M059J (cell line): ENCODE results near the gene TCEA2. TPM values are rescaled to one million over a fixed set of nuclear protein-coding genes. Genes with fewer than 3 reads are reported as not detected.
A peak's percentile ranks its signal among the peaks of the same experiment; 100 is the strongest.

Source experiments
- DNase-seq: peaks from one replicate; pipeline ENCODE4 v3.0.0-alpha.2; 2012; ENCODE audit warnings: low read depth
- total RNA-seq: library from RNA; depleted of rRNA; stranded (reverse); fragments of >200 nt; shearing (Covaris generic); gene quantifications from 2 replicates; pipeline ENCODE4 v1.2.3, GENCODE V29; 2014

The TCEA2 gene
- total RNA-seq, 1 experiment from 2014 or later: 28.7 TPM

DNA sequence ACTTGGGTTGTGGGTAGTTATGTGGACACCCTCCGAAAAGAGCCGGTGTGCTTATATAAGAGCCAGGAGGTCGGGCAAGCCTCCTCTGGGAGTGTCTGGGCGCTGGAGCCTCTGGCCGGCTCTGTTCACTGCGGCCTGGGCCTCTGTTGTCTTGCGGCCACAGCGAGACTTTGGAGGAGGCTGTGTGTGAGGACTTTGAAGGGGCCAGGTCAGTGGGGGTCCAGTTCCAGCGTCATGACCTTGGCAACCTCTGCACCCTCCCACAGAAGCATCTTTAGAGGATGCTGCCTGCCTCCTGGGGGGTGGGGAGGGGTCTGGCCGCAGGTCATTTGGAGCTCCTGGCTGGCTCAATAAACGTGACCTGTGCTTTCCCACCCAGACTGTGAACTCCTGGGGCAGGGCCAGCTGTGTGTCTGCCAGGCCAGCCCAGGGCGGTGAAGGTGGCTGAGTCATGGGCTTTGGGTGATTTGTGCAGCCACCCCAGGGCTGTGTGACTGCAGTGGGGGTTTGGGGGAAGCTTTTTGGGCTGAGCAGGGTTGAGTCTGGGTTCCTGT lies 1.2 kb downstream of the TCEA2 start:
- DNase-seq: peak; percentile 94

DNA sequence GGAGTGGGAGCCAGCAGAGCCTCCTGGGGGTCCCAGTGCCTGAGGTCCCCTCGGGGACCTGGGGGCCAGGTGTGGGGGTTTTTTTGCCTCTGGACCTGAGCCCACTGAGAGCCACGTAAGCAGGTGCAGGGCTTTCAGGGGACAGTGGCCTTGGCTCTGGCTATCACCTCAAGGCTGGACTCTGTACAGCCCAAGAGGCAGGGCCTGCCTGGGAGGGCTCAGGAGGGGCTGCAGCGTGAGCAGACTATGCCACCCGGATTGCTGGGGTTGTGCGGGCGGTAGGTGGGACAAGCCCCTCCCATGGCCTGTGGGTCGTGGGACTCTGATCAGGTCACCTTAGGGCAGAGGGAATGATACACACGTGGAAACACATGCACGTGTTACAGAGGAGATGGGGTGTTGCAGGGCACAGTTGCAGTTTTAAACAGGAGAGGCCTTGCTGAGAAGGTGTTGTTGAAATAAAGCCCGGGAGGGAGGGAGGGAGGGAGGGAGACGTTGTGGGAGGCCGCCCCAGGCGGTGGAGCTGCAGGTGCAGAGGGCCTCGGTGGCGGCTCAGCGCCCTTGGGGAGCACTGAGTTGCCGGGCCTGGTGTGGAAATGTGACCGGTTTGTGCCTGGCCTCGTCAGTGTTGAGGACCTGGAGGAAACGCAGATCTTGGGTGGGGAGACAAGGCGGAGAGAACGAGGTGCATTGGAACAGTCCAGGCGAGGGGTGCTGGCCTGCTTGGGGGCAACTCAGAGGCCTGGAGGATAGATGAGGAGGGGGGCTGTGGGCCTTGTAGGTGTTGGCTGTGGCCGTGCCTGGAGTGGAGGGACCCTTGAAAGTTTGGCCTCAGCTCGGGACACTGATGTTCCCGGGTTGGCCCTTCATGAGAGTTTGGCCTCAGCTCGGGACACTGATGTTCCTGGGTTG lies 2.3 kb downstream of the TCEA2 start:
- no peak for DNase-seq

DNA sequence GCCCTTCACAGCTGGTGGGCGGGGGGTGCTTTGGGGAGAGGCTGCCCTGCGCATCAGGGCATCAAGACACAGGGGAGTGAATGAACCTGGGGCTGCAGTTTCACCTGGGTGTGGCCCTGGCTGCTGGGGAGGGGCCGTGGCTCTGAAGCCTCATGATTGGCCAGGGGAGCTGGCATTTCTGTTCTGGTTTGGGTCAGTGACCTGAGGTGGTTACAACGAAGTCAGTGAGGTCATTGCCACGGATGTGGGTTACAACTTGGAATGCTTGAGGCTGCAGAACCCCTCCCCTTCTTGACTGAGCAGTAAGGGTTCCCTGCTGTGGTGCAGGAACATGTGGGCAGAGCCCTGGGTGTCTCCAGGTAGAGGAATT lies 3.0 kb downstream of the TCEA2 start:
- DNase-seq: peak; percentile 99

DNA sequence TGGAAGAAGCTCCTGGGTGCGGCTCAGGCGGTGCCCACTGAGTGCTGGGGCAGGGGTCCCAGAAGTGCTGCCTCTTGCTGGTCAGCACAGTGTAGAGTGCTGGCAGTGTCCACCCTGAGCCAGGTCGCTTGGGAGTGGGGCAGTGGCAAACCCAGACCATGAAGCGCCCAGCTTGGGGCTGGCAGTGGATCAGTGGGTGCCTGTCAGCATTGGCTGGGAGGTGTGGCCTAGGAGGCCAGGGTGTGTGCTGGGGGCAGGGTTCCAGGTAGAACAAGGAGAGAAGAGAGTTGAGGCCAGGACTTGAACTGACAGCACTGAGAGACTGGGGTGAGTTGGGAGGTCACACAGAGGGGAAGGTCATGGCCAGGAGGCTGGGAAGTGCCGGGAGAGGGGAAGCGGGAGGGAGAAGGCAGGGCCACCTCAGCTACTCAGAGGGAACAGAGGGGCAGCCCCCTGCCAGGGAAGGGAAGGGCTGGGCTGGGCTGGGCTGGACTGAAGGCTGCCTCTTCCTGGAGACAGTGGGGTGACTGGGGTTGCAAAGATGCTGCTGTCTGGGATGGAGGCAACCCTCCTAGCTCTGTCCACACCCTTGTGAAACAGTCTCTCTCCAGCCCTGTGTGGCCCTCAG lies 4.1 kb downstream of the TCEA2 start:
- DNase-seq: no peak

DNA sequence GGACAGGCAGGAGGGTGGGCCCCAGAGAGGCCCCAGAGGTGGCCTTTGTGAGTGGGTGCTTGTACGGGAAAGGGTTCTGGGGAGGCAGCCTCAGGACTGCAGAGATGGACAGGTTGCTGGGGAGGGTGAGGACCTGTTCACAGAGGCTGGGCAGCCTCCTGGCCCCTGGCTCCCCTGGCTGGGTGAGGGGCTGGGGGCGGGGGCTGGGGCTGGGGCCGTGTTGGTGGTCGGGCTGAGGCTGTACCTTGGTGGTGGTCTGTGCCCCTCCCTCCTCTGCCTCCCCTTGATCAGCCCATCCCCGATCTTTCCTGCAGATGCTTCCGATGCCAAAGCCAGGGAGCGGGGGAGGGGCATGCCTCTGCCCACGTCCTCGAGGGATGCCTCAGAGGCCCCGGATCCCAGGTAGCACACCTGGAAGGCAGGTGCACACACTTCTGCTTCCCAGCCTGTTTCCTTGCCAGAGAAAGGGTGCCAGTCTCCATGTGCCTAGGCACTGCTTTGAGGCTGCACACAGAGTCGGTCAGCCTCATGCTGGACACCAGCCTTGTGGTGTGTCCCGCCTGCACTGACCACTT lies 4.8 kb downstream of the TCEA2 start:
- DNase-seq: no peak

DNA sequence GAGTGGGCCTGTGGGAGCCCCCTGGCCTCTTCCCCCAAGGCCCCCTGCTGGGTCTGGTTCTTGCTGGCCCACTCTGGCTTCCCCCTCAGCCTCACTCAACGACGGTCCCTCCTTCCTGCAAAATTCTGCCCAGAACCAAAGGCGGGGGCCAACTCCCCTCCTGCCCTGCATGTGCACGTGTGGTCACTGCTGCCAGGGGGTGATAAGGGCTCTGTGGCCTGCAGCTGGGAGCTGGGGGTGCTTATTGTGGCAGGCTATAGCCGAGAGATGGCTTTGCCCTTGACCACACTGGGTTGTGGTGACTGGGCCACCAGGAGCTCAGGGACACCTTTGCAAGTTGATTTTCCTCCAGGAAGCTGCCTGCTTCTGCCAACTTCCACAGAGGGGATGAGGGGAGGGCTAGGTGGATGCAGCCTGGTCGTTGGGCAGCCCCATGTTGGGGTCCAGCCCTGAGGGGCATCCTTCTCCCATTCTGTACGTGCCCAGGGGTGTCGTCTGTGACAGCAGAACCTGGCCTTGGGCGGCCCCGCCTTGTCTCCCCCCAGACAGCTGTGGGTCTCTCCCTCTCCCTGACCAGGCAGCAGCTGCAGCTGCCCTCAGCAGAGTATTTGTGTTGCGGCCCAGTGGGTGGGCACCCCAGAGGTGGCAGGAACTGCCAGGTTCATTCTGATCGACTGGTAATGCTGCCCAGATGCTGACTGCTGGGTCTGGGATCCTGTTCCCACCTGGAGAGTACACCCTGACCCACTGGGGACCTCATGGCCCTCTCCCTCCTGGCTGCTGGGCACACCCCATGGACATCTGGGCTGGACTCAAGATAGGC lies 5.6 kb downstream of the TCEA2 start:
- no peak for DNase-seq

DNA sequence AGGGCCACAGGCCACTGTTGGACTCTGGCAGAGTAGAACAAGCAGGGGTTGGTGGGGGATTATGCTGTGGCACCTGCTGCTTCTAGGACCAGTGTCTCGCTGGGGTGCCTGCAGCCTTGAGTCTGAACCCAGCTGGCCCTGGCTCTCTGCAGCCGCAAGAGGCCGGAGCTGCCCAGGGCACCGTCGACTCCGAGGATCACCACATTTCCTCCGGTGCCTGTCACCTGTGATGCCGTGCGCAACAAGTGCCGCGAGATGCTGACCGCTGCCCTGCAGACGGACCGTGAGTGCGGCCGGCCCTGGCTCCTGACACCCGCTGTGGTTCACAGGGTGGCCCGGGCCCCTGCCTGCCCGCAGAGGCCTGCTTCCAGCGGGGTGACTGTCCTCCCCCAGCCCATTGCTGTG lies 6.2 kb downstream of the TCEA2 start:
- DNase-seq: no peak

GRCh38 chr20:64069614-64070243 lies 6.7 kb downstream of the TCEA2 start:
- DNase-seq: no peak

- no peak for DNase-seq
Measured at GRCh38 chr20:64070244-64070993, 7.4 kb downstream of the TCEA2 start.

DNA sequence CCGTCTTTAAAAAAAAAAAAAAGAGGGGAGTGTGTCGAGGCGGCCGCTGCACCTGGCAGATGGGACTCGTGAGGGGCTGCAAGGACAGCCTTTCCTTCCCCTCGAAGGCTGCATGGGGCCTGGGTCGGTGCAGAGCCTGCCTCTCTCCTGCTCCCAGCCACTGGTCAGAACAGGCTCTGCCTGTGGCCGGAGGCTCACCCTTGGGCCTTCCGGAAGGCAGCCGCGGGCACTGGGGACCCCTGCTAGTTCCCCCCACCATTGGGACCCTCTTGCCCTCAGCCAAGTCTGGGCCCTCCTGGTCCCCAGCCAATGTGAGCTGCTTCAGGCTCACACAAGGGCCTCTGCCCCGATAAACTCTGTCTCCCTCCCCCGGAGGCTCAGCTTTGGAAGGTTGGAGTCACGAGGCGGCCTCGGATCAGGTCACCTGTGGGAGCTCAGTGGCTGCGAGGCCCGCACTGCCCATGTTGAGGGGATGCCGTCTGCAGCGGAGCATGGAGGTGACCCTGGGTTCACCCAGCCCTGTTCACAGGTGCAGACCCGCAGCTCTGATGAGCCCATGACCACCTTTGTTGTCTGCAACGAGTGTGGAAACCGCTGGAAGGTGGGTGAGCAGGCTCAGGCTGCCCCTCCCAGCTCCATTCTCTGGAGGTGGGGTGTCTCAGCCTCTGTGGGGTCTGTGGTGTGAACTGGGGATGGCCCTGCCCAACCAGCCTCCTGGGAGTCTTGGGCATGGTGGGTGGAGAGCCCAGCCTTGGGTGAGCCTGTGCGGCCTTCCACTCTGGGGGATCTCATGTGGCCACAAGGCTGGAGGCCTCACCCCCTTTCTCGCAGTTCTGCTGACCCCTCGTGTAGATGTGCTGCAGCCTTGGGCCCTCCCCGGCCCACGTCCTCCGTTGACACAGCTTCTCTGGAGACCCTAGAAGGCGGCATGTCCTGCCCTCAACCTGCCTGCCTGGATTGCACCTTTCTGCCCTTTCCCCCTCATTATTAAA lies 8.6 kb downstream of the TCEA2 start:
- DNase-seq: no peak

GRCh38 chr20:64072498-64073063 lies 9.6 kb downstream of the TCEA2 start:
- no peak for DNase-seq

- DNase-seq: no peak
Measured at GRCh38 chr20:64073476-64074183, 10.6 kb downstream of the TCEA2 start.

DNA sequence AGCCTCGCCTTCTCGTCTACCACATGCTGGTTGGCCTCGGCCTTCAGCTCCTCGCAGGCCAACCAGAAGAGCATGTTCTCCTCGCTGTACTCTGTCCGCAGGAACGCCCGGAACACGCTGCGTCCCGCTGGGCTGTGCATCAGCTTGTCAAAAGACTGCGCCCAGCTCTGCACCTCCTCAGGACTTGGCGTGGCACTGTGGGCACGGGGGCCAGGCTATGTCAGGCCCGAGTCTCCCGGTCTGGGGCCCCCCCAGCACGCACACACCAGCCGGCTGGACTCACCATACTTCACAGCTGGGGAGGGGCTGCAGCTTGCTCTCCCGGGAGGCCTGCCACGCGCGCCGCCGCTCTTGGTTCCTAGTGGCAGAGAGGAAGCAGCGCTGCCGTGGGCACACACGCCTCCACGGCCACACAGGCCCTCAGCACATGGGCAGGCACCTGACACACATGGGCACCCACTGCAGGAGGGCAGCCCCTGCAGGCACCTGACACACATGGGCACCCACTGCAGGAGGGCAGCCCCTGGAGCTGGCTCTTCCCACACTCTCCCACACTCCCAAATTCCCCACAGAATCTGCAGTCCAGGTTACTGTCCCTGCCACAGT lies 11.3 kb downstream of the TCEA2 start:
- DNase-seq: no peak

GRCh38 chr20:64074963-64075362 lies 12.0 kb downstream of the TCEA2 start:
- no peak for DNase-seq

DNA sequence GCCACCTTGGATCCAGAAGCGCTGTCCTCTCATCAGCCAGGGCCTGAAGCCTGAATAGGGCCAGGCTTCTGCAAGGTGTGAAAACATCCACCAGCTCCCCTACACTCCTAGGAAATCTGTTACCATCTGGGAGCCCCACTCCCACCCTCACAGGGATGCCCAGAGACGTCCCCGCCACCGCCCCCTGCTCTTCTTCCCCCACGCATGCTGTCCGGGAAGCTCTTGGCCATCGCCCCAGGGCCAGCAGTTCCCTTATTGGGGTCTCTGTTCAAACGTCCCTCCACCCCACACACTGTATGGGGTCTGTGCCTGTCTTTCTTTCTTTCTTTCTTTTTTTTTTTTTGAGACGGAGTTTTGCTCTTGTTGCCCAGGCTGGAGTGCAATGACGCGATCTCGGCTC lies 12.6 kb downstream of the TCEA2 start:
- DNase-seq: no peak

DNA sequence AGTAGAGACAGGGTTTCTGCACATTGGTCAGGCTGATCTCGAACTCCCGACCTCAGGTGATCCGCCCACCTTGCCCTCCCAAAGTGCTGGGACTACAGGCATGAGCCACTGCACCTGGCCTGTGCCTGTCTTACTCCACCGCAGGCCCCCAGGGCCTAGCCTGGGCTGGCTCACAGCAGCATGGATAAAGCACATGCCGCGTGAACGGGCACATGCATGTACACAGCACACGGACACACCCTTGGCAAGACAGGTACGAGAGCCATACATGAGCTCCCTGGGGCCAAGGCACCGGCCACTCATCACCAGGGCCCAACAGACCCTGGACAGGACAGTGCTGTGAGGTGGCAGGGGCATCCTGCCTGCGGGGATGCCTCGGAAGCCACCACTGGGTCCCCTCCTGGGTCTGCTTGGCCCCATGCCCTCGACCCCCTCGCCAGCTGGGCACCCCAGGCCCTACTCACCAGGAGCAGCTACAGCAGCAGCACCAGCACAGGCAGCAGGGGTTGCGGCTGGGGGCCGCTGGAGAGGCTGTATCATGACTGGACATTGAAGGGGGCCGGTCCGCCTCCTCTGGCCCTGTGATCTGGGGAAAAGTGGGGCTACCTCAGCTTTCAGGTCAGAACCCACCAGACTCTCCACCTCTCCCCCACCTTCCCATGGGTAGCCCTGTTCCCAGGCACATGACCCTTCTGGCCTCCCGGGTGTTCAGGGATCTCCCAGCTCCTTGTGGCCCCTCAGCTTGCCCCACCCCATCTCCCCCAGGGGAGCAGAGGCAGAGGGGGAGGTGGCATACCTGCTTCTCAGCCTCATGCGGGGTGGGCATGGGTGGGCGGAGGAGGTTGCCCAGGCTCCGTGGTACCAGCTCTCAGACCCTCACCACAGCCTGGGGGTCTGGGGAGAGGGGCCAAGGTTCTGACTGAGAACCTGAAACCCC lies 13.3 kb downstream of the TCEA2 start:
- no peak for DNase-seq

GRCh38 chr20:64077094-64077493 lies 14.1 kb downstream of the TCEA2 start:
- no peak for DNase-seq
